ENCODE data around the gene KBTBD8. TPM values are rescaled to one million over a fixed set of nuclear protein-coding genes. Genes with fewer than 3 reads are reported as not detected.

The KBTBD8 gene
- total RNA-seq, 1 experiment from 2014 or later = 1.7 TPM

DNA sequence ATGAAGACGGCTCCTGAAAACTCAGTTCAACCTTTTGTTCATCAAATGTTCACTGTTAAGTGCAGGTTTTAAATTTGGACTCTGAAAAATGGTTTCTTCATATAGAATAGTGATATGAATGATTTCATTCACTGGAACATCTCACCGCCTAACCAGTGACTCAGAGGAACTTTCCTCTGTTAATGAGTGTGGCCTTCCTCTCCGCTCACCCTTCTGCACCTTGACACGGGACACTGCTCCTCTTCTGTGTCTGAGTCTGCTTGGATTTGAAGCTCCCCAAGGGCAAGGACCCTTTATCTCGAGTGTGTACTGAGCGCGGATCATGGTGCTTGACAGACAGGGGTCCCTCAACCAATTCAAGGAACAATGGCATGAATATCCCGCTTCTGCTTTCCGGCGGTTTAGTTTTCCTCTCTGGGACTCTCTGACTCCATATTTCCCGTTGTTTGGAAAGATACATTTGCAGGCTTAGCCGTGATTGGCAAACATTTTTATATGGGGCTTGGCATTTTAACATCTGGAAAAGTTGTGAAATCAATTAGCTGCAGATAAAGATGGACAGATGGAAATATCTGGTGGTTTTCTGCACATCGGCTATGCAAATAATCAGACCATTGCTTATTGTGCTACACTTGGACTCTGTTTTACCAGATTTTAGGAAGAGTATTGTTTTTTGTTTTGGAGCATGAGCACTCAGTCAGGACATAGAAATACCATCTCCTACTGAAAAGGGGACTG is 20.9 kb downstream of the KBTBD8 start:
- H3K36me3 Mint-ChIP-seq (ENCODE audit: insufficient read depth, unreplicated experiment) = no peaks in the 10 kb centered on the region
- no peak for DNase-seq (ENCODE audit: unreplicated experiment)
- H3K27me3 Mint-ChIP-seq (ENCODE audit: insufficient read depth, unreplicated experiment) = peaks cover 19% of the 10 kb centered on the region
- POLR2A ChIA-PET = no interaction called here
- CTCF ChIA-PET = no interaction called here
- H3K4me3 Mint-ChIP-seq (ENCODE audit: unreplicated experiment) = no peak overlapping the region
- TF ChIP-seq, protein P1, sequence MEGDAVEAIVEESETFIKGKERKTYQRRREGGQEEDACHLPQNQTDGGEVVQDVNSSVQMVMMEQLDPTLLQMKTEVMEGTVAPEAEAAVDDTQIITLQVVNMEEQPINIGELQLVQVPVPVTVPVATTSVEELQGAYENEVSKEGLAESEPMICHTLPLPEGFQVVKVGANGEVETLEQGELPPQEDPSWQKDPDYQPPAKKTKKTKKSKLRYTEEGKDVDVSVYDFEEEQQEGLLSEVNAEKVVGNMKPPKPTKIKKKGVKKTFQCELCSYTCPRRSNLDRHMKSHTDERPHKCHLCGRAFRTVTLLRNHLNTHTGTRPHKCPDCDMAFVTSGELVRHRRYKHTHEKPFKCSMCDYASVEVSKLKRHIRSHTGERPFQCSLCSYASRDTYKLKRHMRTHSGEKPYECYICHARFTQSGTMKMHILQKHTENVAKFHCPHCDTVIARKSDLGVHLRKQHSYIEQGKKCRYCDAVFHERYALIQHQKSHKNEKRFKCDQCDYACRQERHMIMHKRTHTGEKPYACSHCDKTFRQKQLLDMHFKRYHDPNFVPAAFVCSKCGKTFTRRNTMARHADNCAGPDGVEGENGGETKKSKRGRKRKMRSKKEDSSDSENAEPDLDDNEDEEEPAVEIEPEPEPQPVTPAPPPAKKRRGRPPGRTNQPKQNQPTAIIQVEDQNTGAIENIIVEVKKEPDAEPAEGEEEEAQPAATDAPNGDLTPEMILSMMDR (IDR thresholded peaks at IDR 0.05; ENCODE audit: unreplicated experiment) = no peak
- BruUV-seq (replicated peaks) = no TSS peak
- intact Hi-C loops (cut with micrococcal nuclease) = no loop called here
- H3K9me3 Mint-ChIP-seq (ENCODE audit: unreplicated experiment) = no peaks in the 10 kb centered on the region
- no peak overlapping the region for H3K27ac Mint-ChIP-seq (ENCODE audit: low read depth, unreplicated experiment)
- peaks cover 13% of the 10 kb centered on the region for H3K4me1 Mint-ChIP-seq (ENCODE audit: insufficient read depth, unreplicated experiment)

DNA sequence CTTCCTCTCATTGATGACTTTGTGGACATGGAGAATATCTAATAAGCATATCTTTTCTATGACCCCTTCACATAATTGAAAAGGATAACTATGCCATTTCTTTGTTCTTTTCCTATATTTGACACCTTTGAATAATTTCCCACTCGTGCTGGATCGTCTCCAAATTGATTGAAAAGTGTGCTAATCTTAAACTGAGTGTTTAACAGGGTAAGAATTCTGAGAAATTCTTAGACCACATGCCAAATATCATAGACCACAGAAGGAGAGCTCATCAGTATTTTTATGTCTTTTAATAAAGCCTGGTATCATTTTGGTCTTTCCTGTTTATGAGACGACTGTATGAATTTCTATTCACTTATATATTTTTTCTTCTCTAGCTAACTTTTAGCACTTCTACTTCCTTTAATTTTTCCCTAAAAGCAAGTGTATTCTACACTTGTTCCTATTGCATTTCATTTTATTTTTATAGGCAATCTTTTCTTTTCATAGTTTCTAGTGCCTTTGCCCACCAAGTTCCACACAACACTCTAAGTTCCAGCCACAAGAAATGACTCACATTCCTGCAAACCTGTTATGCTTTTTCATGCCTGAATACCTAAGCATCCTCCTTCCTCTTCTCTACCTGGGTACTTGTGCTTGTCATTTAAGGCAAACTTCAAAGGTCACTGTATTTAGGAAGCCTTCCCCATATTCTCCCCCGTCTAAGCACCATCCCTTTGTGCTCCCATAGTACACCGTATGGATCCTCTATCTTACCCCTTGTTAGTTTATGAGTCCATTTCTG is 30.1 kb downstream of the KBTBD8 start:
- H3K4me3 Mint-ChIP-seq (ENCODE audit: unreplicated experiment) = no peak overlapping the region
- no peak for DNase-seq (ENCODE audit: unreplicated experiment)
- H3K27me3 Mint-ChIP-seq (ENCODE audit: insufficient read depth, unreplicated experiment) = peaks cover 27% of the 10 kb centered on the region
- BruUV-seq (replicated peaks) = no TSS peak
- intact Hi-C loops (cut with micrococcal nuclease) = no loop called here
- H3K36me3 Mint-ChIP-seq (ENCODE audit: insufficient read depth, unreplicated experiment) = no peaks in the 10 kb centered on the region
- POLR2A ChIA-PET = no interaction called here
- H3K27ac Mint-ChIP-seq (ENCODE audit: low read depth, unreplicated experiment) = no peak overlapping the region
- H3K4me1 Mint-ChIP-seq (ENCODE audit: insufficient read depth, unreplicated experiment) = no peaks in the 10 kb centered on the region
- TF ChIP-seq, protein P1 (IDR thresholded peaks at IDR 0.05; ENCODE audit: unreplicated experiment) = no peak
- CTCF ChIA-PET = interaction anchor here (0.6 to 1.0 kb wide), 2 partner anchors 89 to 206 kb away, joined by 3 read pairs; no protein-coding TSS in a partner anchor
- no peaks in the 10 kb centered on the region for H3K9me3 Mint-ChIP-seq (ENCODE audit: unreplicated experiment)

DNA sequence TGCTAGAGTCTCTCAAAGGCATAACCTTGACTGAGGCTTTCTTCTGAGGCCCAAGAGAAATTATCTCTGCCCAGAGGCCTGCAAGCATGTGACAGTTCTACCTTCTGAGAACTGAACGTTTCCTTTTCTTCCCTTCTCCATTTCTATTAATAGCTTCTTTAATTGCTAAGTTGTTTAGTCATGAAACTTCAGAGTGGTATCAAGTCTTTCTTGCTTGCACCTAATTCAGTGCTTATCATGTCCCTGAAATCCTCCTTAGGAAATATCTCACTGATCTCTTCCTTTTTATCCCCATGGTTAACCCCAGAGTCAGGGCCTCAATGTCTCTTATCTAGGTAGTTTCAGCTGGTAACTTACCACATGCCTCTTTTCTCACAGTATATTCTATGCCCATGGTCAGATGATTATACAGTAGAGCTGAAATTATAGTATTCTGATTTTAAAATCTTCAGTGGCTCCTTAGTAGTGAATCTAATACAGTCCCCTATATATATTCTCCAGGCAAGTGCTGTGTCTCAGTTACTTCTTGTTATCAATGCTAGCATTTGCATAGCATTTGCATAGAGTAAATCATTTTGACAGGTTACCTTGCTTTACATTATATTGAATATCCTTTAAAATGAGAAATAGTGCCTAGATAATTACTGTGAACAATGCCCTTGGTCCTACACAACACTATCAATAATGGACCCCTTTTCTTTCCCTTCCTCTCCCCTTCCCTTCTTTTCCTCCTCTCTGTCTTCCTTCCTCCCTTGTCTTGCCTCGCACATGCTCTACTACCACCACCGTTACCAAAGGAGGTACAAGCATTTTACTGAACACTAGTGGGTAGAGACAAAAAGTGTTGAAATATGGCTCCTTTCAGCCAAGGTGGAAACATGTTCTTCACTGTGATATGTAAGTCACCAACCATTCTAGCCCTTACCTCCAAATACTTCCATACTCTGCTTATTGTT is 33.0 kb downstream of the KBTBD8 start:
- no TSS peak for BruUV-seq (replicated peaks)
- CTCF ChIA-PET = interaction anchor here (1.5 kb wide), 1 partner anchor 60 kb away, joined by 5 read pairs; no protein-coding TSS in a partner anchor
- intact Hi-C loops (cut with micrococcal nuclease) = no loop called here
- TF ChIP-seq, protein P1 (IDR thresholded peaks at IDR 0.05; ENCODE audit: unreplicated experiment) = no peak
- Mint-ChIP-seq H3K4me3 (ENCODE audit: unreplicated experiment) (no peak overlapping the region), H3K4me1 (ENCODE audit: insufficient read depth, unreplicated experiment) (no peaks in the 10 kb centered on the region), H3K9me3 (ENCODE audit: unreplicated experiment) (no peaks in the 10 kb centered on the region), H3K27me3 (ENCODE audit: insufficient read depth, unreplicated experiment) (peaks cover 34% of the 10 kb centered on the region), H3K27ac (ENCODE audit: low read depth, unreplicated experiment) (no peak overlapping the region), H3K36me3 (ENCODE audit: insufficient read depth, unreplicated experiment) (no peaks in the 10 kb centered on the region)
- DNase-seq (ENCODE audit: unreplicated experiment) = no peak
- POLR2A ChIA-PET = no interaction called here

DNA sequence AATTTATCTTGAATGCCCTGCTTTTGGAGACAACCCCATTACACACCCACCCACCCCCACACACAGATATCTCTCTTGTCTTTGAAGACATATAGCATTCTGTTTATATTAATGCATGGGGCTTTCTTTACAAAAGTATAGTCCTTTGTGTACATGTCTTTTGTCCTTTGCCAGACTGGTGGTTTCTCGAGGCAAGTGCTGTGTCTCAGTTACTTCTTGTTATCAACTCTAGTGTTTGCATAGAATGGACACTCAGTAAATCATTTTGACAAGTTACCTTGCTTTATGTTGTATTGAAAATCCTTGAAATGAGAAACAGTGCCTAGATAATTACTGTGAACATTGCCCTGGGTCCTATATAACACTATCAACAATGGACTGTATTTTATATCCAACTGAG is 33.9 kb downstream of the KBTBD8 start:
- CTCF ChIA-PET = no interaction called here
- intact Hi-C loops (cut with micrococcal nuclease) = no loop called here
- Mint-ChIP-seq H3K4me3 (ENCODE audit: unreplicated experiment) (no peak overlapping the region), H3K27me3 (ENCODE audit: insufficient read depth, unreplicated experiment) (peaks cover 36% of the 10 kb centered on the region), H3K36me3 (ENCODE audit: insufficient read depth, unreplicated experiment) (no peaks in the 10 kb centered on the region), H3K9me3 (ENCODE audit: unreplicated experiment) (no peaks in the 10 kb centered on the region), H3K4me1 (ENCODE audit: insufficient read depth, unreplicated experiment) (no peaks in the 10 kb centered on the region), H3K27ac (ENCODE audit: low read depth, unreplicated experiment) (no peak overlapping the region)
- POLR2A ChIA-PET = no interaction called here
- TF ChIP-seq, protein P1 (IDR thresholded peaks at IDR 0.05; ENCODE audit: unreplicated experiment) = no peak
- no peak for DNase-seq (ENCODE audit: unreplicated experiment)
- no TSS peak for BruUV-seq (replicated peaks)

All from MCF 10A (cell line).